Measurements from ENCODE around the gene ZNF343.

The ZNF343 gene

GRCh38 chr20:2508631-2509467 lies at the start of gene ZNF343:
TSS of gene ZNF343 (minus strand) at chr20:2508915. CDS start at chr20:2493895, 15,020 bp downstream.
- Histone ChIP-seq H3K9me3 (ENCODE audit: control insufficient read depth in 1 of 2, low read length in 2 of 2) (no peaks in the 10 kb centered on the region), H3K4me1 (ENCODE audit: control insufficient read depth in 1 of 2, insufficient read depth in 2 of 2, low read length in 2 of 2) (peaks cover 0 to 13% of the 10 kb centered on the region in 2 donors), H3K27ac (ENCODE audit: low read length) (peak within 1 kb of the TSS; percentile 94), H3K27me3 (ENCODE audit: low read depth, low read length) (no peaks in the 10 kb centered on the region), H3K4me3 (ENCODE audit: low read depth in 1 of 2, low read length in 2 of 2) (peak within 1 kb of the TSS; percentile 95 to 96), H3K36me3 (ENCODE audit: control insufficient read depth in 1 of 2, insufficient read depth in 2 of 2, low read length in 2 of 2) (no peaks in the 10 kb centered on the region)

- Histone ChIP-seq H3K27ac (ENCODE audit: low read length) (no peak overlapping the region), H3K27me3 (ENCODE audit: low read depth, low read length) (peaks cover 22% of the 10 kb centered on the region), H3K9me3 (ENCODE audit: control insufficient read depth in 1 of 2, low read length in 2 of 2) (no peaks in the 10 kb centered on the region), H3K4me1 (ENCODE audit: control insufficient read depth in 1 of 2, insufficient read depth in 2 of 2, low read length in 2 of 2) (peaks cover 0 to 12% of the 10 kb centered on the region in 2 donors), H3K36me3 (ENCODE audit: control insufficient read depth in 1 of 2, insufficient read depth in 2 of 2, low read length in 2 of 2) (no peaks in the 10 kb centered on the region), H3K4me3 (ENCODE audit: low read depth in 1 of 2, low read length in 2 of 2) (peak overlapping the region in 1 of 2 donors; percentile 47)
These were observed 49.3 kb upstream of the ZNF343 start for GRCh38 chr20:2557873-2558580.

GRCh38 chr20:2545594-2545993 lies 36.9 kb upstream of the ZNF343 start:
- Histone ChIP-seq H3K4me3 (ENCODE audit: low read depth in 1 of 2, low read length in 2 of 2) (no peak overlapping the region), H3K4me1 (ENCODE audit: control insufficient read depth in 1 of 2, insufficient read depth in 2 of 2, low read length in 2 of 2) (no peaks in the 10 kb centered on the region), H3K27ac (ENCODE audit: low read length) (no peak overlapping the region), H3K36me3 (ENCODE audit: control insufficient read depth in 1 of 2, insufficient read depth in 2 of 2, low read length in 2 of 2) (no peaks in the 10 kb centered on the region), H3K27me3 (ENCODE audit: low read depth, low read length) (no peaks in the 10 kb centered on the region), H3K9me3 (ENCODE audit: control insufficient read depth in 1 of 2, low read length in 2 of 2) (no peaks in the 10 kb centered on the region)

DNA sequence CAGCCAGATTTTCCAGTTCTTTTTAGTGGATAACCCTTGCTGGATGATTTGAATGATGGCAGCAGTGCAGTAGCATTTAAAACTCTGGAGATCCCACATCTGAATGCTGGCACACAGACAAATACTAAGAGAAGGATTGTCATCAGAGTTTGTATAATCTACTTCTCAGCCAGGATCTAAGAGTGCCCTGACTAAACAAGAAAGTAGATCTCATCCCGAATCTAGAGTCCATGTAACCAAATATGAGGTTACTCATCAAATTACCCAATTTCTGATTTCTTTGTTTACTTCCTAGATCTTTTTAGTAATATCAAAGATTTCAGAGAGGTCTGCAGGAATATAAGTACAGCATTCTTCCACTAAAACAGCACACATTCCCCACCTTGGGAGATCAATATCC lies 35.5 kb upstream of the ZNF343 start:
- H3K4me1 ChIP-seq (ENCODE audit: control insufficient read depth in 1 of 2, insufficient read depth in 2 of 2, low read length in 2 of 2): no peaks in the 10 kb centered on the region
- no peak overlapping the region for H3K4me3 ChIP-seq (ENCODE audit: low read depth in 1 of 2, low read length in 2 of 2)
- no peak overlapping the region for H3K27ac ChIP-seq (ENCODE audit: low read length)
- no peaks in the 10 kb centered on the region for H3K27me3 ChIP-seq (ENCODE audit: low read depth, low read length)
- no peaks in the 10 kb centered on the region for H3K36me3 ChIP-seq (ENCODE audit: control insufficient read depth in 1 of 2, insufficient read depth in 2 of 2, low read length in 2 of 2)
- no peaks in the 10 kb centered on the region for H3K9me3 ChIP-seq (ENCODE audit: control insufficient read depth in 1 of 2, low read length in 2 of 2)

DNA sequence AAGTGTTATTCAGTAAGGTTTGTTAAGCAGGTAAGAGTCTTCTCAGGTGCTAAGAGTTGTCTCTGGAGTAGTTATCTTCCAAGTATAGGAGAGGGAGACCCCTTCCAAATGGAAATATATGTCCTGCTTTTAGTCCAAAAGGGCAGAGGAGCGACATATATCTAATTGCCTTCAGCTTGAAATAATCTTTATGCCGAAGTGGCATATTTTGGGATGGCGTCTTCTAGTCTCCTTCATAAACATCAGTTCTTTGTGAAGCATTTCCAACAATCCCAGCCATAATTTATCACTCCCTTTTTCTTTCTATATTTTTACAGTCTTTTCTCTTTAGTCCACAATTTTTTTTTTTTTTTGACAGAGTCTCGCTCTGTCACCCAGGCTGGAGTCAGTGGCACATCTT lies 33.6 kb upstream of the ZNF343 start:
- Histone ChIP-seq H3K4me3 (ENCODE audit: low read depth in 1 of 2, low read length in 2 of 2) (no peak overlapping the region), H3K9me3 (ENCODE audit: control insufficient read depth in 1 of 2, low read length in 2 of 2) (no peaks in the 10 kb centered on the region), H3K36me3 (ENCODE audit: control insufficient read depth in 1 of 2, insufficient read depth in 2 of 2, low read length in 2 of 2) (no peaks in the 10 kb centered on the region), H3K4me1 (ENCODE audit: control insufficient read depth in 1 of 2, insufficient read depth in 2 of 2, low read length in 2 of 2) (no peaks in the 10 kb centered on the region), H3K27ac (ENCODE audit: low read length) (no peak overlapping the region), H3K27me3 (ENCODE audit: low read depth, low read length) (peaks cover 5% of the 10 kb centered on the region)

GRCh38 chr20:2541940-2542339 lies 33.2 kb upstream of the ZNF343 start:
- Histone ChIP-seq H3K27ac (ENCODE audit: low read length) (no peak overlapping the region), H3K27me3 (ENCODE audit: low read depth, low read length) (peaks cover 5% of the 10 kb centered on the region), H3K4me1 (ENCODE audit: control insufficient read depth in 1 of 2, insufficient read depth in 2 of 2, low read length in 2 of 2) (no peaks in the 10 kb centered on the region), H3K4me3 (ENCODE audit: low read depth in 1 of 2, low read length in 2 of 2) (no peak overlapping the region), H3K9me3 (ENCODE audit: control insufficient read depth in 1 of 2, low read length in 2 of 2) (no peaks in the 10 kb centered on the region), H3K36me3 (ENCODE audit: control insufficient read depth in 1 of 2, insufficient read depth in 2 of 2, low read length in 2 of 2) (no peaks in the 10 kb centered on the region)

- H3K9me3 ChIP-seq (ENCODE audit: control insufficient read depth in 1 of 2, low read length in 2 of 2): no peaks in the 10 kb centered on the region
- no peak overlapping the region for H3K4me3 ChIP-seq (ENCODE audit: low read depth in 1 of 2, low read length in 2 of 2)
- no peak overlapping the region for H3K27ac ChIP-seq (ENCODE audit: low read length)
- no peaks in the 10 kb centered on the region for H3K36me3 ChIP-seq (ENCODE audit: control insufficient read depth in 1 of 2, insufficient read depth in 2 of 2, low read length in 2 of 2)
- no peaks in the 10 kb centered on the region for H3K4me1 ChIP-seq (ENCODE audit: control insufficient read depth in 1 of 2, insufficient read depth in 2 of 2, low read length in 2 of 2)
- peaks cover 7% of the 10 kb centered on the region for H3K27me3 ChIP-seq (ENCODE audit: low read depth, low read length)
These were observed 30.4 kb upstream of the ZNF343 start for GRCh38 chr20:2538931-2539720.

GRCh38 chr20:2538356-2538755 lies 29.6 kb upstream of the ZNF343 start:
- no peaks in the 10 kb centered on the region for H3K9me3 ChIP-seq (ENCODE audit: control insufficient read depth in 1 of 2, low read length in 2 of 2)
- H3K36me3 ChIP-seq (ENCODE audit: control insufficient read depth in 1 of 2, insufficient read depth in 2 of 2, low read length in 2 of 2): no peaks in the 10 kb centered on the region
- H3K4me1 ChIP-seq (ENCODE audit: control insufficient read depth in 1 of 2, insufficient read depth in 2 of 2, low read length in 2 of 2): no peaks in the 10 kb centered on the region
- H3K27ac ChIP-seq (ENCODE audit: low read length): no peak overlapping the region
- H3K27me3 ChIP-seq (ENCODE audit: low read depth, low read length): peaks cover 7% of the 10 kb centered on the region
- no peak overlapping the region for H3K4me3 ChIP-seq (ENCODE audit: low read depth in 1 of 2, low read length in 2 of 2)

DNA sequence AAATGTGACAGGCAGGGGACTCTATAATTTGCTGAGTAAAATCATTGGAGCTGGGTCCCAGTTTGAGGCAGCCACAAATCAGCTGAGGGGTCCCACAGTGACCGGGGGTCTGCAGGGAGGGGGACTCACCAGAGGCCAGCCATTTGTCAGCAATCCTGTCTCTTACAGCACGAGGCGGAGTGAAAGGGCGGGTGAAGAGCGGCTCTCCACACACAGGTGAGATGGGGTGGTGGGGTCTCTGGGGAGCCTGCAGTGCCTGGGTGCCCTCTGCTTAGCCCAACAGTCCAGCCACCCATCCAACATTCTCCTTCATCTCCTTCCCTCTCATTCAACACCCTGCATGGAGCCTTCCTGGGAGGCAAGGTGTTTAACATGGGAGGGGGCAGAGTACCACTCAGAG lies 28.4 kb upstream of the ZNF343 start:
- H3K9me3 ChIP-seq (ENCODE audit: control insufficient read depth in 1 of 2, low read length in 2 of 2): no peaks in the 10 kb centered on the region
- no peak overlapping the region for H3K27ac ChIP-seq (ENCODE audit: low read length)
- no peaks in the 10 kb centered on the region for H3K36me3 ChIP-seq (ENCODE audit: control insufficient read depth in 1 of 2, insufficient read depth in 2 of 2, low read length in 2 of 2)
- H3K4me1 ChIP-seq (ENCODE audit: control insufficient read depth in 1 of 2, insufficient read depth in 2 of 2, low read length in 2 of 2): no peaks in the 10 kb centered on the region
- H3K27me3 ChIP-seq (ENCODE audit: low read depth, low read length): peaks cover 7% of the 10 kb centered on the region
- H3K4me3 ChIP-seq (ENCODE audit: low read depth in 1 of 2, low read length in 2 of 2): no peak overlapping the region

- no peaks in the 10 kb centered on the region for H3K9me3 ChIP-seq (ENCODE audit: control insufficient read depth in 1 of 2, low read length in 2 of 2)
- H3K36me3 ChIP-seq (ENCODE audit: control insufficient read depth in 1 of 2, insufficient read depth in 2 of 2, low read length in 2 of 2): no peaks in the 10 kb centered on the region
- no peak within 1 kb of the TSS for H3K27ac ChIP-seq (ENCODE audit: low read length)
- H3K4me3 ChIP-seq (ENCODE audit: low read depth in 1 of 2, low read length in 2 of 2): no peak within 1 kb of the TSS
- H3K27me3 ChIP-seq (ENCODE audit: low read depth, low read length): peaks cover 7% of the 10 kb centered on the region
- no peaks in the 10 kb centered on the region for H3K4me1 ChIP-seq (ENCODE audit: control insufficient read depth in 1 of 2, insufficient read depth in 2 of 2, low read length in 2 of 2)
These were observed 27.9 kb upstream of the ZNF343 start, which contains the start of gene TMC2 for GRCh38 chr20:2536560-2536986. TSS of gene TMC2 (plus strand) at chr20:2536573. CDS start at chr20:2536622, 49 bp downstream.

All from muscle layer of duodenum (tissue), 2 donors.